Bone marrow (tissue), 2 donors: Measurements from ENCODE around the gene ELK4.

Source experiments
- DNase-seq, 2 donors: peaks; one replicate each; lab custom pipeline; 2025; lab: John Stamatoyannopoulos, UW

The ELK4 gene

GRCh38 chr1:205631768-205632668 lies at the start of gene ELK4:
ELK4 (minus strand) TSS chr1:205632011; CDS start chr1:205623882, 8,129 bp downstream.
- DNase-seq: peak; percentile 93 to 94

- DNase-seq: no peak
Observed at GRCh38 chr1:205681364-205681763, 49.6 kb upstream of the ELK4 start.

GRCh38 chr1:205680073-205680851 lies 48.5 kb upstream of the ELK4 start, which contains the start of gene SLC45A3:
SLC45A3 (minus strand) TSS chr1:205680509; CDS start chr1:205664656, 15,853 bp downstream.
- DNase-seq: peak in 1 of 2 donors; percentile 33

- DNase-seq: no peak
Observed at GRCh38 chr1:205678286-205679111, 46.7 kb upstream of the ELK4 start.

- DNase-seq: no peak
Observed at GRCh38 chr1:205677167-205677566, 45.4 kb upstream of the ELK4 start.

- DNase-seq: no peak
Observed at GRCh38 chr1:205676597-205676996, 44.8 kb upstream of the ELK4 start.

GRCh38 chr1:205676002-205676401 lies 44.2 kb upstream of the ELK4 start:
- no peak for DNase-seq

- DNase-seq: no peak
Observed at GRCh38 chr1:205675247-205675646, 43.4 kb upstream of the ELK4 start.

GRCh38 chr1:205672970-205673369 lies 41.2 kb upstream of the ELK4 start:
- no peak for DNase-seq

GRCh38 chr1:205672395-205672889 lies 40.6 kb upstream of the ELK4 start:
- DNase-seq: no peak

- no peak for DNase-seq
Observed at GRCh38 chr1:205670611-205671430, 39.0 kb upstream of the ELK4 start.

- DNase-seq: no peak
Observed at GRCh38 chr1:205670150-205670446, 38.3 kb upstream of the ELK4 start.

GRCh38 chr1:205669341-205670149 lies 37.7 kb upstream of the ELK4 start:
- DNase-seq: peak in 1 of 2 donors; percentile 50

- DNase-seq: peak in 1 of 2 donors; percentile 23
Observed at GRCh38 chr1:205668951-205669340, 37.1 kb upstream of the ELK4 start.

GRCh38 chr1:205667909-205668643 lies 36.3 kb upstream of the ELK4 start:
- no peak for DNase-seq

- DNase-seq: no peak
Observed at GRCh38 chr1:205666372-205667166, 34.8 kb upstream of the ELK4 start.

GRCh38 chr1:205665201-205666045 lies 33.6 kb upstream of the ELK4 start:
- DNase-seq: peak in 1 of 2 donors; percentile 24
